ENCODE results near the gene FGFR2.

DNA sequence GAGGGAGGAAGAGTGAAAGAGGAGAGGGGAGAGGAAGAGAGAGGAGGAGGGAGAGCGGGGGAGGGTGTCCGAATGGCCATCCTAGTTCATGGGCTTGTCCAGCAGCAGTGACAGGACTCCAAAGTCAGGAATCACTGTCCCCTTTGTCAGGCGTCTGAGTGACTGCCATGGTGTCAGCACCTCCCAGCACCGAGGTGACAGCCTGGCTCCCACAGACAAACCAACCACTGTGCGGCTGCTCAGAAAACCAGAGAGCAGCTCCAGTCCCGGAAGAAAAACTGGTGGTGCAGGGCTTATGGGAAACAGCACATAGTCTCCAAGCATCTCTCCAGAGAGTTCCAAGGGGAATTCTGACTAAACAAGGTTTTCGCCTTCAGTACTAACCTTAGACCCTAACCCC is 18.9 kb upstream of the FGFR2 start:
- TF ChIP-seq, protein P1, sequence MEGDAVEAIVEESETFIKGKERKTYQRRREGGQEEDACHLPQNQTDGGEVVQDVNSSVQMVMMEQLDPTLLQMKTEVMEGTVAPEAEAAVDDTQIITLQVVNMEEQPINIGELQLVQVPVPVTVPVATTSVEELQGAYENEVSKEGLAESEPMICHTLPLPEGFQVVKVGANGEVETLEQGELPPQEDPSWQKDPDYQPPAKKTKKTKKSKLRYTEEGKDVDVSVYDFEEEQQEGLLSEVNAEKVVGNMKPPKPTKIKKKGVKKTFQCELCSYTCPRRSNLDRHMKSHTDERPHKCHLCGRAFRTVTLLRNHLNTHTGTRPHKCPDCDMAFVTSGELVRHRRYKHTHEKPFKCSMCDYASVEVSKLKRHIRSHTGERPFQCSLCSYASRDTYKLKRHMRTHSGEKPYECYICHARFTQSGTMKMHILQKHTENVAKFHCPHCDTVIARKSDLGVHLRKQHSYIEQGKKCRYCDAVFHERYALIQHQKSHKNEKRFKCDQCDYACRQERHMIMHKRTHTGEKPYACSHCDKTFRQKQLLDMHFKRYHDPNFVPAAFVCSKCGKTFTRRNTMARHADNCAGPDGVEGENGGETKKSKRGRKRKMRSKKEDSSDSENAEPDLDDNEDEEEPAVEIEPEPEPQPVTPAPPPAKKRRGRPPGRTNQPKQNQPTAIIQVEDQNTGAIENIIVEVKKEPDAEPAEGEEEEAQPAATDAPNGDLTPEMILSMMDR (IDR thresholded peaks at IDR 0.05), result no peak
- TF ChIP-seq POLR2A (IDR thresholded peaks at IDR 0.05), result no peak
